ENCODE results near the gene RFX8.
"Not testable (repeated sequence)": the region's sequence is repeated elsewhere in the genome, so short reads cannot be mapped to it uniquely, and the experiment has no call there.

Gene RFX8

DNA sequence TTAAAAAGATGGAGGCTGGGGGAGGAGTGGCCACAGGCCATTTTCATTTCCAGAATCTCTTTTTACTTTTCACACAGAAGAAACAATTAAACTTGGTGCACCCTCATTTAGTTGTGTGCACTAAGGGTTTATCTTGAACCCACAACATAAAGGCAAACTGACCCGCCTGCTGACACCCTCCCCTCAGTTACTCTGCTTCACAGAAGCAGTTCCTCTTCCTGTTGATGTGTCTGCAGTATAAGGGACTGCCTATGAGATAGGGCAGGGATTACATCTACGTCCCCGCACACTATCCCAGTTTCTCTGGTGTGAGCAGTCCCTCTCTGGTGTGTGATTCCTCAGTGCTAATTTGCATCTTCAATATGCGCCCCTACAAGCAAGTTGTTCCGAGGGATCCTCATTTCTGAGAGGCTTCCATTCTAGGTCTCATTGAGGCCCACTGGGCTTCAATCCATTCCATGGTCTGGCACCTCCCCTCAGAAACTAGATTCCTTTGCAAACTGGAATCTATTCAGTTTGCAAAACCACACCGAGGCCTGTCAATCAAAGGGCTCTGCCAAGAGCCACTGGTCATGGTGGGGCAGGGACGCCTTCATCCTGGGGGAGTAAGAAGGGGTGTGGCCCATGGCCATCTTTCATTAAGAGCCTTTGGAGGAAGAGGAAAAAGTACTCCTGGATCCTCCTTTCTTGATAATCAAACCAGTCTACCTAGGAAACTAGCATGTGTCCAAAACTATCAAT is 99.9 kb downstream of the RFX8 start:
- no peak for DNase-seq

DNA sequence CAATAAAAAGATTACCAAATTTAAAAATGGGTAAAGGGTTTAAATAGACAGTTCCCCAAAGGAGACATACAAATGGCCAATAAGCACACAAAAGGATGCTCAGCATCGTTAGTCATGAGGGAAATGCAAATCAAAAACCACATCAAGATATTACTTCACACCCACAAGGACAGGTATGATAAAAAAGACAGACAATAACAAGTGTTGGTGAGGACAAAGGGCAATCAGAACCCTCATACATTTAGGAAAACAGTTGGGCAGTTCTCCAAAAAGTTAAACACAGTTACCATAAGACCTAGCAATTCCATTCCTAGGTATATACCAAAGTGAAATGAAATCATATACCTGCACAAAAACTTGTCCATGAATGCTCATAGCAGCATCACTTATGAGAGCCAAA is 102.1 kb downstream of the RFX8 start:
- DNase-seq: no peak

DNA sequence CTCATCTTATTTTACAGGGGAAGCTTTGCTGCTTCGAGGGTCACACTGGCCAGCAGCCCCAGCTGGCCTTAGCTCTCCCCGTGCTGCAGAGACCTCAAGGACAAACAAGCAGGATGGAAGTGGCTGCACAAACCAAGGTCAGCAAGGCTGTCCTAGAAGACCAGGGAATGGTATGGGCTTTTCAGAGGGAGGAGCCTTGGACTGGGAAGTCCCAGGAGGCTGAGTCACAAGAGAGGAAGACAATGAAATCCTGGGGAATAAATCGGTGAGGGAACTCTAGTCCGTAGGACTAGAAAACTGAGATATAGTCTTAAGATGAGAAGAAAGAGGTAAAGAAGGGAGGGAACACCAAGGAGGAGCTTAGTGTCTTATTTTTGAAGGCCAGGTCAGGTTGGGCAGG is 103.3 kb downstream of the RFX8 start:
- no peak for DNase-seq

DNA sequence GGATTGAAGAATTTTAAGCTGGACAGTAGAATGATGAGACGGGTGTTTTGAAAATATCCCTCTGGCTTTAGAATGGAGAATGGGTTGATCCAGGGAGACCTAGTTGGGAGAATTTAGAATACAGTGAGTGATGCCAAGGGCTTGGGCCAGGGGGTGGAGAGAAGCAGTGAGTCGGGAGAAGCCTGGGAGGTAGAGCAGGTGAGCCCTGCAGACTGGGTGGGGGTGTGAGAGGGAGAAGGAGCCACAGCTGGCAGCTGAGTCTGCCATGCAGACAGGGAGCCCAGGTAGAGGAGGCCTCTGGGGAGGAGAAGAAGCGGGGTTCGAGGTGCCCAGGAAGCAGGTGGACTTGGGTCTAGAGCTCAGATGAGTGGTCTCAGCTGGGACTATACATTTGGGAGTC is 105.8 kb downstream of the RFX8 start:
- DNase-seq: no peak

DNA sequence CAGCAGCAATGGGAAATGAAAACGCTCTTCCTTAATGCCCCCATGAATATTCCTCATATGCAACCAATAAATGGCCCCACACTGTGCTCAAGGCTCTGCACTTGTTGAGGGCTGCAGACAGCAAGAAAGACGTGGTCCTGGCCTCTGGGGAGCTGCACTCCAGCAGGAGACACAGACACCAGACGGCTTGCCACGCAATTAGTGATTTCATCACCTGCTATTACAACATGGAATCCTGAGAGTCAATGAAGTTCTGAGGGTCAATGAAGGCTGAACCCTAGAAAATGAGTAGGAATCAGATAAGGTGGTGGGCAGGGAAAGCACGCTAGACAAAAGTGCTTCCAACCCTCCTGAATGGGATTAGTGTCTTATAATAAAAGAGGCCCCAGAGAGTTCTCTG is 106.5 kb downstream of the RFX8 start:
- DNase-seq: no peak

DNA sequence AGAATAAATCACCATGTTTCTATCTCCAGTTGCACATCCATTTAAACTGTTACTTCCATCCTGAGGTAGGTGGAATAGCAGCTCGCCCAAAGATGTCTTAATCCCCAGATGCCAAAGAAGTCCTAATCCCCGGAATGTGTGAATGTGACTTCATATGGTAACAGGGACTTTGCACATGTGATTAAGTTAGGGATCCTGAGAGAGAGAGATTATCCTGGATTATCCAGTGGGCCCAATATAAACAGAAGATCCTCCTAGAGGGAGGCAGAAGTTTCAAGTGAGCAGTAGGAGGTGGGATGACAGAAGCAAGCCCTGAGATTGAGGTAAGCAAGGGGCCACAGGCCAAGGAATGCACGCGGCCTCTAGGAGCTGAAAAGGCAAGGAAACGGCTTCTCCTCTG is 107.4 kb downstream of the RFX8 start:
- no peak for DNase-seq

DNA sequence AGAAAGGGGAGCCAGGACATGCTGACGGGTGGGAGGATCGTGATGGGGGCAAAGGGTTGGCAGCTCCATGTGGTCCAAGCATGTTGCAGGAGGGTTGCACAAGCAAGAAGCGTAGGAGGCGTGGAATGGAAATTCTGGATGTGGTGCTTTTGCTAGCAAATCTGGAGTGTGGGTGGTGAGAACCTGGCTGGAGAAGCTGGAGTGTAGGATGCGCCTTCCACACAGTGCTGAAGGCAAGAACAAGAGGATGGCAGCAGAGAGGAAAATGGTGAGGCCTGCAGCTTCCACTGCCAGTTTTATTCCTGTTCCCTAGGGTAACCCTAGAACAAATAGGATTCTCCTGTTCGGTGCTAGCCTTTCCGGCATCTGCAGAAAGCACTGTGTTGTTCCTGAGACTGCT is 110.0 kb downstream of the RFX8 start:
- no peak for DNase-seq

DNA sequence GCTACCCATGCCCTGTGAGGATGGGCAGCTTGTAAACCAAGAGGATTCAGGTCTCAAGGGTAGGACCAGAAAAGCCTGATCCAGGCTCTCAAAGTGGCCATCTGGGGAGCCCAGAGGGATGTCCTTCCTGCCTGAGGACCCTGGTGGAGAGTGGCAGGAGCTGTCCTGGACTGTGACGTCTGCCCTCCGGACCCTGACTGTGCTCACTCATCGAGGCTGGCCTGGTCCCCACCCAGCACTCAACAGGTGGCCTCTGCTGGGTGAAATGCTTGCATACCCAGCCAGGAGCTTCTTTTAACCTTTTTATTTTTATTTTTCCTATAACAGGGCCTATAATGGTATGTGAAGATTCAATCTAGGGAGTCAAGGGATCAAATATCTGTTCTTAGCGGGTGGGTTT is 112.1 kb downstream of the RFX8 start:
- DNase-seq: no peak

DNA sequence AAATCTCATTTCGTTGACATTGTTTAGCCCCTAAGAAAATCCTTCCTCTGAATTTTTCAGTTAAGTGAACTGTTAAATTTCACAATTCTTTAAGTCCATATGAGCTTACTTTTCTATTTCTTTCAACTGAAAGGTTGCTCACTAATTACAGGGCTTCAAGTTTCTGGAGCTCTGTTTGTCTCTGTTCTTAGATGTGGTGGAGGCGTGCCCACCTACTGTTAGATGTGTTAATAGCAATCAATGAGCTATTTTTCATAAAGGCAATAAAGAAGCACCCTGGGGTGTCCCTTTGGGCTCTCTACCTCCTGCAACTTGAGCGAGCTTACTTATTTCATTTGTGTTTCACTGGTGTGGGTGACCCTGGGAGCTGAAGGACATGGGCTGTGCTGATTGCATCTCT is 112.6 kb downstream of the RFX8 start:
- DNase-seq: no peak

DNA sequence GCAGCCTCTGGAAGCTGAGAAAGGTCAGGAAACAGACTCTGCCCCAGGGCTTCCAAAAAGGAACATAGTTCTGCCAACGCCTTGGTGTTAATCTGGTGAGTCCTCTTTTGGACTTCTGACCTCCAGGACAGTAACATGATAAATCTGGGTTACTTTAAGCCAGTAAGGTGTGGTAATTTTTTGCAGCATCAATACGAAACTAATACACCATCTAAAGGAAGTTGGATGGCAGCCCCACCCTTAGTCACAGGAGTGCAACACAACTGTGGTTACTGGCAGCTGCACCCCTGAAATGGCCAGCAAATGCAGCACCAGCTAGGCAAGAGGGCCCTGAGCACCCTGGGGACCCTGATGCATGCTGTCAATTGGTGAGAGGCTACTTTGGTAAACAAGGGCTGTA is 113.4 kb downstream of the RFX8 start:
- DNase-seq: peak in 1 of 2 experiments; percentile 27

DNA sequence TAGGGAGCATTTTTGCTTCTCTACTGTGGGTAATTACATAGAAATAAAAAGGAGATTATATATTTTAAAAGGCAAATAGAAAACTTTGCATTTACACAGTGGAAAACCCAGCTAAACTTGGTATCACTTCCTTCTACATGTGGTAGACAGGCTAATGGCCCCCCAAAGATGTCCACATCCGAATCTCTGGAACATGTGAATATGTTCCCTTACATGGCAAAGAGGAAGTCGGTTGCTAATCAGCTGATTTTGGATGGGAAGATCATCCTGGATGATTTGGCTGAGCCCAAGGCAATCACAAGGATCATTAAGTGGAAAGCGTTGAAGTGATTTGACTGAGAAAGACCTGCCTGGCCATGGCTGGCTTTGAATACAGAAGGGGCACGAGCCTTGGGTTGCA is 113.8 kb downstream of the RFX8 start:
- DNase-seq: no peak

DNA sequence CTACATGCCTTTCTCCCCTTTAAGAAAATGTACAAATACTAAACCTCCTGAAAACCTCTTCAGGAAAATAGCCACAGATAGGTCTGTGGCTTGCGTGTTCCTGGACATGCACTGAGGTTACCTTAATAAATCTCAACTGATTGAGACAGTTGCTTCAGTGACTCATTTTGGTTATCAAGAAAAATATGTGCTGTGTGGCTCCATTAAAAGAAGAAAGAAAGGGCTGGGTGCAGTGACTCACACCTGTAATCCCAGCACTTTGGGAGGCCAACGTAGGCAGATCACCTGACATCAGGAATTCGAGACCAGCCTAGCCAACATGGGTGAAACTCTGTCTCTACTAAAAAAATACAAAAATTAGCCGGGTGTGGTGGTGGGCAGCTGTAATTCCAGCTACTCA is 114.7 kb downstream of the RFX8 start:
- DNase-seq: no peak

DNA sequence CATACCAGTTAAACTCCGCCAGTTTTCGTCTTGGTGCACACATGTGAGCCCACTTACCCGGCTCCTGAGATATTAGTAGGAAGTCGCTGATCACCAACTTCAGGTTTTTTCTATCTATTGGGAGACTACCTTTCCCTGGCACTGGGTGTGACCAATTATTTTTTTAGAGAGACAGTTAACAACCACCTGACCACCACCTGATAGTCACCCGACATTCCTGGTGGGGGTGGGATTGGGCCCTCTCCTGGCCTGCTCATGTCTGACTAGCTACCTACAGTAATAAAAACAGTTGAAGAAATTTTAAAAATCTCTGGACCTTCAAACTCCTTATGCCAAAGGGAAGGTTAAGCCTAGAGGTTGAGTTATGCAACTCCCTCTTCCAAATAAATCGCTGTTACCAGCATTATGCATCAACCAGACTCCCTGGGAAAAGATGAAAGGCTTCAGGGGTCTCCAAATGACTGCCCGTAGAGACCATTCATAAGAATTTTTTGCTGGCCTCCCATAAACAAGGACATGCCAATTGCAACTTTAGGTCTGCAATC is 115.4 kb downstream of the RFX8 start:
- no peak for DNase-seq

DNA sequence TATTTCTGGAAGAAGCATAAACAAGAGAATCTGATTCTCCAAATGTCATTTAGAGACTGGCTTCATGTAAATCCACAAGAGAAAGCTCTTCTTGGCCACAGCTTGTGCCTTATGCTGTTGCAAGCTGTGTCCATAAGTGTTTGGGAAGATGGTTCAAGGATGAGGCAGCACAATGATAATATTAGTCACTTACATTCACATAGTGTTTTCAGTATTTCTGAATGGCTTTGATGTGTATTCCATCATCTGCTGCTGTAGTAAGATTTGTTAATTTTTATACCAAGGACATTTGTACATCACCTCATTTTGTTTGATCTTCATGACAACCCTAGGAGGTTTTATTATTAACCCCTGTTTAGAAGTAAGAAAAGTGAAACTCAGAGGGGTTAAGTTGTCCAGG is 117.5 kb downstream of the RFX8 start:
- no peak for DNase-seq

DNA sequence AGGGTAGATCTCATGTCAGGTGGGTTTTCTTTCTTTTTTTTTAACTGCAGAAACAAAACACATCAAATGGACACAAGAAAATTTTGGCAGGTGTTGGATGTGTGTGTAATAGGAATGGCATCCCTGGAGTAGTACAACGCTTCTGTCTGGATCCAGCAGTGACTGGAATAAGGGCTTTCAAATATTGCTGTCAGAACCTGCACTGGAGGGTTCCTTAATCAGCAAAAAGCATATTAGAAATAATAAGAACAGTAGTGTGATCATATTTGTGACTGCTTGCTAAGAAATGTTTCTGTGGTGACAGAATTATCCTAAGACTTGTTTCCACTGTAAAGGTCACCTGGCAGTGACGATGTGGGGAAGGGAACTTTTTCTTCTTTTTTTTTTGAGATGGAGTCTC is 118.4 kb downstream of the RFX8 start:
- no peak for DNase-seq

DNA sequence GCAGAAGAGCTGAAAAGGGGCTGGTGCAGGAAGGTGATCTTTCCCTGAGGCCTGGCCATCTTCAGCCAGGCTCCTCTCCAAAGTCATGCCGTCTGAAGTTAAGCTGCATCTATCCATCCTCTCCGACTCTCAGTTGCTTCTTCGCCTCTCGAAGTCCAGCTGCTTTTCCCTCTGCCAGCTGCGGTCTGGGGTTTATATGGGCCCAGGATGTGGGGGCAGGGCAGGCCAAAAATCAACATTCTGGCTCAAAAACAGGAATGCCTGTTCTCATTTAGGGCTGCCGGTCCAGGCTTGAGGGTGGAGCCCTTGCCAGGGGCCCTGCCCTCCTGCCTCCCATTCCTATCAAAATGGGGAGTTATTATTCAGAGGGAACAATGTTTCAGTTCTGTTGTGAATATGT is 118.9 kb downstream of the RFX8 start:
- DNase-seq: no peak

DNA sequence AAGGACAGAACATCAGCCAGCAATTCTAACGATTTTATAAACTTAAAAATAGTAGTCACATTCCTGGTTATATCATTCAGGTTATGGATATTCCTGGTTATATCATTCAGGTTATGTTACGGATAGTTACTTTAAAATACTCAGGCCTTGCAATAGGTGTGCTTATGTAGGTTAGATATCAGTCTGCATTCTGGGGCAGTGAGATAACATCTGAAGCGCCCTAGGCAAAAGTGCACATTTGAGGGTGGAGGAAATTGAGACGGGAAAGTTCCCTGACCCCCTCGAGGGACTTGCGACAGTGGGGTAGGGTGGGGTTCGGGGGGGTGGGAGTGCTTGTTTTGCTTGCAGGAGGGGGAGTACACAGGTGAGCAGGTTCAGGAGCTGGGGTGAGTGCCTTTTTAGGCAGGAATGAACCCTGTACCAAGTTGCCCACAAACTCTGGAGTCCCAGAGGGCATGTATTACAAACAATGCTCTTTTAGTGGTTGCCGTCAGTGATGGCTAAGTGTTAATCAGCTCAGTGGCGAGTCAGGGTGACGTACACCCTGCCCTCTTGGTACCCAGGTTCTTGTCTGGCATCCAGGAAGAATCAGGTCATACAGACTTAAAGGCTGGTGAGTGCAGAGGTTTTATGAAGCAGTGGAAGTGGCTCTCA is 119.4 kb downstream of the RFX8 start:
- no peak for DNase-seq

DNA sequence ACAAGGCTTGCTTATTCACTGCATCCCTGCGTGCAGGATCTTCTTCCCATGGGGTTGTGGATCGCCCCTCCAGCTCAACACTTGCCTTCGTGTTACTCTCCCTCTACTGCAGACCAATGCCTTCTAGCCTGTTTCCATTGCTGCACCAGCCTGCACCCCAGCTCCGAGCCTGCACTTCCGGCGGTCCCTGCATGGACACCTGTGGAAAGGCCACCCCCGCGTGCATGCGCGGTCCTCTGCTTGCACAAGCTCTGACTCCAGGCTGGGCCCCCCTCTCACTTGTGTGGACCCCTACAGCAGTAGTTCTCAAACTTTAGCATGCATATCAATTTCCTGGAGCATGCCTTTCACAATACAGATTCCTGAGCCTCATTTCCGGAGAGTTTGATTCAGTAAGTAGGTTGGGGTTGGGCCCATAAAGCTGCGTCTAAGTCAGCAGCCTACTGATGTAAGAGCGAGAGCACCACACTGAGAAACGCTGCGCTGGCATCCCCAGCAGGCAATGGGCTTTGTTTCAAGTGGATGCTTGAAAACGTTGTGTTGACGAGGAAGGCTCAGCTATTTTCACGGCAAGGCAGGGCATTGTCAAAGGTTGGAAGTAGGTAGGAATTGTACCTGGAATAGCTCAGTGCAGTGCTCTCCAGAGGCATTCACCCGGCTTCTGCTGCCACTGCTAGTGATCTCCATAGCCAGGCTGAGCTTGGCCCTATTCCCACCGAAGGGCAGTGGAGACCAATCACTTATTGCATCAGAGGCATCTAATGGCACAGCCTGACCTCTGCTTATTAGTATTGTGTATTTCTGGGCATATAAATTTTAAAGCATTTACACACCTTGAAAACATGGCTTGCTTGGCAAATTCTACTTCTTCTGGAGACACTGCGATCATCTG is 120.2 kb downstream of the RFX8 start:
- no peak for DNase-seq

DNA sequence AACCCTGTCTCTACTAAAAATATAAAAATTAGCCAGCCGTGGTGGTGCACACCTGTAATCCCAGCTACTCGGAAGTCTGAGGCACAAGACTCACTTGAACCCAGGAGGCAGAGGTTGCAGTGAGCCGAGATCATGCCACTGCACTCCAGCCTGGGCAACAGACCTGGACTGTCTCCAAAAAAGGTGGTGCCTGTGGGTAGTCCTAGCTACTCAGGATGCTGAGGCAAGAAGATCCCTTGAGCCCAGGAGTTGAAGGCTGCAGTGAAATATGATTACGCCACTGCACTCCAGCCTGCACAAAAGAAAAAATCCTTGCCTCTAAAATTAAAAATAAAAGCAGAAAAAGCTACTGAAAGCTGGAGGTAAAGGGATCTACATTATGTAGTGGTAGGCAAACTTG is 122.3 kb downstream of the RFX8 start:
- not testable (repeated sequence) for DNase-seq

DNA sequence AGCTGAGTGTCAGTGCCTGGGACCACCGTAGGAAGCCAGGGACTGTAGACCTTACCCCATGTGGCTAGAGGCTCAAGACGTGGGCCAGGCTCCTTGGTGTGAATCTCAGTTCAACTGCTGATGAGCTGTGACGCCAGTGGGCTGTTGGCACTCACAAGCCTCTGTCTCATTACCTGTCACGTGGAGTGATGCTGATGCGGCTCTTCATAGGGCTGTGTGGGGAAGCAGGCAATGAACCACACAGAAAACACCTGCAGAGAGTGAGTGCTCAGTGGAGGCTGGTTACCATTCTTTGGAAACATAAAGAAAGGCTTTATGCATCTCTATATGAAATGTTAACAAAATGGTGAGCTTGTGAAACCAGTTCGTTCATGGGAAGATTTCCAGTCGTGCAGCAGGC is 123.7 kb downstream of the RFX8 start:
- DNase-seq: no peak

DNA sequence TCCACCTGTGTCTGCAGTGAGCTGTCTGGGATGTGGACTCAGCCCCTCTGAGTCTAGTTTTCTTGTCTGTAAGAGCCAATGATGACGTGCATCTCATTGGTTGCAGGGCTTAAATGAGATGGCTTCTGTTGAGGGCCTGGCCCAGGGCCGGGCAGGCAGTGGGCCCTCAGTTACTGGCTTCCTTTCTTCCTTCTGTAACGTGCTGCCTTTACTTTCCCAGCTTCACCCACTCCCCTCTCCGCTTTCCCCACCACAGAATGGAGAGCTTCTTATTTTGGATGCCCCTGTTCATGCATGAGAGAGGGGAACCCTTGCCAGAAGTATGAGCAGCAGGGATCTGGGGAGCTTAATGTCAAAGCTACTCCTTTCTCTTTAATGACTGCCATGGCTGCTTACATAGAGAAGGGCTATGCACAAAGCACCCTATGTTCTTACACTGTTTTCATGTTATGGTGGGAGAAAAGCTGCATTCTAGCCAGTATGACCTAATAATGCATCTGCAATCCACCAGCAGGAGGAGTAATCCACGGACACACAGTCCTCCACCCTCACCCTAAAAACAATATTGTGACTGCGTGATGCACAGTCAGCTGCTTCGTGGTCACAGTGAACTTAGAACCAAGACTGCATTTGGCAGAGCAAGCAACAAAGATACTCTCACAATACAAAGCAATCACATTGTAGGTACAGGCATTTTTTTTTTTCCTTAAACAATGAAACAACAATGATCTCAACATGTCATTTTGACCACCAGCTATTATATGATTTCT is 124.8 kb downstream of the RFX8 start:
- no peak for DNase-seq

DNA sequence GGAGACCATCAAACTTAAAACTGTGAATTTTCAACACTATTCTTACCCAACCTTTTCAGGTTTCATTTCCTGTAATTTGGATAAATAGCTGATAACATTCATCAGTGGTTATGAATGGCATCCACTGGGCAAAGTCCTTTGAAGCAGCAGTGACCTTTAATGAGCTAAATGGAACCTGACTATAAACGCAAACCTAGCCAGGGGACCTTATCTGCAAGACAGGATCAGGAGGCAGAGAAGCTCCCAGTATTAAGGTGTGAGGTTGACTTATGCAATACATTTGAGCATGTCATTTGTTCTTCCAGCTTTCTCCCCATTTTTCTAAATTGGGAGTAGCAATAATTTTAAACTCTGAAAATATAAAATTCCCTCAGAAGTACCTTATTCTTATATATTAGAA is 126.0 kb downstream of the RFX8 start:
- no peak for DNase-seq

All from activated T-cell treated with anti-CD3 and anti-CD28 coated beads, Interleukin-2, amount 50 U/mL, for 48 hours (primary cell).